Right lung (tissue), 5 donors: ENCODE measurements around the gene HIF3A. TPM values are rescaled to one million over a fixed set of nuclear protein-coding genes. Genes with fewer than 3 reads are reported as not detected.

Experiments
- DNase-seq, 2 donors: peaks; one replicate each; pipeline ENCODE4 v3.0.0-alpha.2; 2013
- polyA plus RNA-seq, 5 donors: library from polyadenylated mRNA; unstranded; fragments of 120-200 nt; gene quantifications; one replicate each; pipeline versions ENCODE4 v1.2.1 to v1.2.3, GENCODE V29; 2013; ENCODE audit warnings: inconsistent platforms in 1 of 5, low replicate concordance in 1 of 5; ENCODE audit not compliant: insufficient read length in 5 of 5, insufficient read depth in 1 of 5

HIF3A gene
- polyA plus RNA-seq, 5 donors, result 112 to 203 (median 194) TPM

DNA sequence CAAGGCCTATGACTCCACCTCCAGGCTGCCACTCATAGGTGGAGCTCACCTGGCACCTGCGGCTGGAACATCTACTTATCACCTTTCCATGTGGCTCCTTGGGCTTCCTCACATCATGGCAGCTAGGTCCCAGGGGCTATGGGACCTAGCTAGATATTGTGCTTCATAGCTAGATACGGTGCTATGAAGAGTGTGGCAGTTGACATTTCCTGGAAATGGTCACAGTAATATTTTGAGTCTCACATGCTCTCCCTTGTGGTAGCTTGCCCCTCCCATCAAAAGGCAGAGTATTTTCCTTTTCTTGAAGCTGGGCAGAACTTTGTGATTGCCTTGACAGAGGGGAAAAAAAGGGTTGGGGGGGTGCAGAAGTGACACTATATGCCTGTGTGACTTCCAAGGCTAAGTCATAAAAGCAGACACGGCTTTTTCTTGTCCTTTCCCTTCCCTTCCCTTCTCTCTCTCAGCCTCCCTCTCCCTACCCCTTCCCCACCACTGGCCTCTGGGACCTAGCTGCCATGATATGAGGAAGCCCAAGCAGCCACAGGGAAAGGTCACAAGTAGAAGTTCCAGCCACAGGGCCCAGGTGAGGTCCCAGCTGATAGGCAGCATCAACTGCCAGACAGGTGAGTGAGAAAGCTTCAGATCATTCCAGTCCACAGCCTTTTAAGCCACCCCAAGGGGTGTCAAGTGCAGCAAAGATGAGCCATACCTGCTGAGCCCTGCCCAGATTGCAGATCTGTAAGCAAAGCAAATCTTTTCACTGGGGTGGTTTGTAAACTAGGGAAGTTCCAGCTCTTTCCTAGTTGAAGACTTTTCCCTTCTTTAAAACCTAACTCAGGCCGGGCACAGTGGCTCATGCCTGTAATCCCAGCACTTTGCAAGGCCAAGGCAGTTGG lies 6.9 kb upstream of the HIF3A start:
- no peak for DNase-seq

- DNase-seq, result no peak
Observed at GRCh38 chr19:46291829-46292228, 5.0 kb upstream of the HIF3A start.

- no peak for DNase-seq
Observed at GRCh38 chr19:46294494-46294893, 2.3 kb upstream of the HIF3A start.

DNA sequence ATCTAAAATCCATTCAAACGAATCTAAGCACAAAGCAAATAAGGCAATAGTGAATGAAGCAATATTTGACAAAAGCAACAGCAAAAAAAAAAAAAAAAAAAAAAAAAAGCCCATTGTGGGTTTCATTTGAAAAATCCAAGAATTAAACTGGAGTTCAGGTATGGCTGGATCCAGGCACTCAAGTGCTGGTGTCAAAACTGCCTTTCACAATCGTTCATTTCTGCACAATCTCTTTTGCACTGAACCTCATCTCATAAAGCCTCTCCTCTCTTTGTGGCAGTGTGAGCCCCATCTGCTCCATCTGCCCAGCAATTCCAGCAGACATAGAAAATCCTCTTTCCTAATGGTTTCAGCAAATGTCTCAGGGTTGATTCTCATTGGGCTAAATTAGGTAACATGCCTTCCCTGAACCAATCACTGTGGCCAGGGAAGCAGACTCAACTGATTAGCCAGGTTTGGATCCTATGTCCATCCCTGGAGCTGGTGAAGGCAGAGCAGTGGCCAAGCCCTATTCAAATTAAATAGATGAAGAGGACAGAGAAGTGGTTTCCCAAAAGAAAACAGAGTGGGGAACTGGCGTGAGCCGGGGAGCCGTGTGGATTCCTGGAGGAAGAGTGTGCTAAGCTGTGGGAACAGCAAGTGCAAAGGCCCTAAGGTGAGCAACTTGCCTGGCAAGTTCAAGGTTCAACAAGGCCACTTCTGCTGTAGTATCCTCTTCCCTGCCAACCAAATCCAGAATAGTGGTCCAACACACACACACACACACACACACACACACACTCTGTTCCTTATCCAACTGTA lies 1.2 kb upstream of the HIF3A start:
- DNase-seq, result no peak

- DNase-seq, result no peak
Observed at GRCh38 chr19:46296202-46296480, 701 bp upstream of the HIF3A start.

- DNase-seq, result peak; percentile 85 to 90
Observed at GRCh38 chr19:46297700-46298478, 1.0 kb downstream of the HIF3A start.

DNA sequence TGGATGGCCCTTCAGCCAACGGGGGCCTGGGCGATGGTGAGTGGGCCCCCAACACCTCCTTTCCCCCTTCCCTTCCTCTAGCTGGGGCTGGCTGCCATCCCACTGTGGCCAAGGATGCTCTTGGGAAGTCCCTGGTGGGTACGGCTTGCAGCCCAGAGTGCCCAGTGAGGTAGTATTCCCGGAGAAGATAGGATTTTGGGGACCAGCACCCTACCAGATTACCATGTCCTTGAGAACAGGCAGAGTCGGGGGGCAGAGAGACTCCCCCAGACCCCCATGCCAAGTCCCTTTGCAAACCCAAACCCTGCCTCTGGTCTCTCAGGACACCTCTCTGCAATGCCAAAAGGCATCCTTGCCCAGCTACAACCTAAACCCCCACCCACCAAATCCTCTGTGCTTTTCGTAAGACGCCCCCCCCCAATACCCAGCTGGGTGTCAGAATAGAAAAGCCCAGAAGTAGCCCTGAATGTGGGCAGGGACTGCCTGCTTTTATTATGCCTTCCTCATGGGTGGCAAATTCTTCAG lies 1.7 kb downstream of the HIF3A start:
- DNase-seq, result no peak

- peak; percentile 99 for DNase-seq
Observed at GRCh38 chr19:46299004-46299509, 2.2 kb downstream of the HIF3A start.

GRCh38 chr19:46299695-46300094 lies 2.9 kb downstream of the HIF3A start:
- no peak for DNase-seq

GRCh38 chr19:46303322-46303690 lies 6.5 kb downstream of the HIF3A start:
- no peak for DNase-seq

DNA sequence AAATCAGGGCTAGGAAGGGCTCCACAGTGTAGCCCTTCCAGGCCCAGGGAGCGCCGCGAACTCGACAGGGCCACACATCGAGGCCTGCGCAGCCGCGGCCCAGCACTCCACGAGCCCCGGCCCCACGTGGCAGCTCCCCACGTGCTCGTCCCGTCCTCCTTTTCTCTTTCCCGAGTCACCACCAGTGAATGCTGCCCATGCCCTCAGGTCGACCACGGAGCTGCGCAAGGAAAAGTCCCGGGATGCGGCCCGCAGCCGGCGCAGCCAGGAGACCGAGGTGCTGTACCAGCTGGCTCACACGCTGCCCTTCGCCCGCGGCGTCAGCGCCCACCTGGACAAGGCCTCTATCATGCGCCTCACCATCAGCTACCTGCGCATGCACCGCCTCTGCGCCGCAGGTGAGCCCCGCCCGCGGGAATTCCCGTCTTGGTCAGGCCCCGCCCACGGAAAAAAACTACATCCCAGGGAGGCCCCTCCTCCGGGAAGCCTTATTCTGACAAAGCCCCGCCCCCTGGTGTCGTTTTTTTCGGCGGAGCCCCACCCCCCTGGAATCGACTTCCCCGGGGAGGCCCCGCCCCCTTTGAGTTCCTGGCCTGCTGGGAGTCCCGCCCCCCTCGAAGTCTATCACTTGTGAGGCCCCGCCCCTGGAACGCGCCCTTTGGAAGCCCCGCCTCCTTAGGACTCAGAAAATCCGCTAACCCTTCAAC lies 7.0 kb downstream of the HIF3A start:
- DNase-seq, result peak in 1 of 2 donors; percentile 42

DNA sequence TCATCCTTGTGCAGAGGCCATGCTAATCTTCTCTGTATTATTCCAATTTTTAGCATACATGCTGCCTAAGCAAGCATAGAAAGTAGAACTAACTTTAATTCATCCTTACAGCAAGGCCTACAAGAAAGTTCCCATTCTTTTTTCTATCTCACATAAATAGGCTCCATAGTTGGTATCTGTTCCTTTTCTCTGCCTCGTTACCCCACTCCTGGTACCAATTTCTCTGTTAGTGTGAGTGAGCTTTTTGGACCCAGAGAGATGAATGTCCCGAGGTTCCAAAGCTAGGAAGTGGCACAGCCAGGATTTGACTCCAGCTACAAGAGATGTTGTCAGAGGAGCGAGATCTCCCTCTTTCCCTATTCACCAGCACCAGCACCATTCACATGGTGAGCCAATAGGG lies 9.7 kb downstream of the HIF3A start:
- DNase-seq, result no peak

DNA sequence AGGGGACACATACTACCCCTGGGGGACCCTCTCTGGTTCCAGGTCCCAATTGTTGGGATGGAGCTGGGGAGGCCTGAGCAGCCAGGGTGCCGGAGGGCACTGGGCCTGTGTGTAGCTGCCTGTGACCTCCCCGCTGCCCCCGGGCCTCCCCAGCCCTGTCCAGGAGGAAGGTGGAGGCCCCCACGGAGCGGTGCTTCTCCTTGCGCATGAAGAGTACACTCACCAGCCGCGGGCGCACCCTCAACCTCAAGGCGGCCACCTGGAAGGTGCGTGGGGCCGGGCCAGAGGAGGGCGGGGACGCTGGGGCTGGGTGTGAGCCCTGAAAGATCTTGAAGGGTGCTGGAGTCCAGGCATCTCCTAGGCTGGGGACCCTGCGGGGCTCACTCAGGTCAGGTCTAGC lies 11.7 kb downstream of the HIF3A start:
- DNase-seq, result no peak

- DNase-seq, result no peak
Observed at GRCh38 chr19:46309056-46309455, 12.2 kb downstream of the HIF3A start.

- DNase-seq, result no peak
Observed at GRCh38 chr19:46311444-46311843, 14.6 kb downstream of the HIF3A start.

DNA sequence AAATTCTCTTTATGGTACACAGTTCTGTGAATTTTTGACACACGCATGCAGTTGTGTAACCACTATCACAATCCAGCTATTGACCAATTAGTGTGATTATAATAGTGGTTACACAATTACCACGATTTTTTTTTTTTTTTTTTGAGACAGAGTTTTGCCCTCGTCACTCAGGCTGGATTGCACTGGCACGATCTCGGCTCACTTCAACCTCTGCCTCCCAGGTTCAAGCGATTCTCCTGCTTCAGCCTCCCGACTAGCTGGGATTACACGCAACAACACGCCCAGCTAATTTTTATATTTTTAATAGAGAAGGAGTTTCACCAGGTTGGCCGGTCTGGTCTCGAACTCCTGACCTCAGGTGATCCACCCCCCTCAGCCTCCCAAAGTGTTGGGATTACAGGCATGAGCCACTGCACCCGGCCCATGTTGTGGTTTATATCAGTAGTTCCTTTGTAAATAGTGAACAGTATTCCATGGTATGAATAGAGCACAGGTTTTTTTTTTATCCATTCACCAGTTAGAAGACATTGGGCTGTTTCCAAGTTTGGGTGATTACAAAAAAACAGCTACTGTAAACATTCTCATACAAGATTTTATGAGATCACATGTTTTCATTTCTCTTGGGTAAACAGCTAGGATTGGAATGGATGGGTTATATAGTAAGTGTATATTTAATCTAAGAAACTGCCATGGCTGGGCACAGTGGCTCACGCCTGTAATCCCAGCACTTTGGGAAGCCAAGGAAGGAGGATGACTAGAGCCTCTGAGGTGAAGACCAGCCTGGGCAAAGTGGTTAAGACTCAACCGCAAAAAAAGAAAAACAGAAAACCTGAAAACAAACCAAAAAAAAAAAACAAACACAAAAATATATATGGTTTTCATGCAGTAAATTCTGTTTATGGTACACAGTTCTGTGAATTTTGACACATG lies 17.0 kb downstream of the HIF3A start:
- DNase-seq, result peak in 1 of 2 donors; percentile 46

DNA sequence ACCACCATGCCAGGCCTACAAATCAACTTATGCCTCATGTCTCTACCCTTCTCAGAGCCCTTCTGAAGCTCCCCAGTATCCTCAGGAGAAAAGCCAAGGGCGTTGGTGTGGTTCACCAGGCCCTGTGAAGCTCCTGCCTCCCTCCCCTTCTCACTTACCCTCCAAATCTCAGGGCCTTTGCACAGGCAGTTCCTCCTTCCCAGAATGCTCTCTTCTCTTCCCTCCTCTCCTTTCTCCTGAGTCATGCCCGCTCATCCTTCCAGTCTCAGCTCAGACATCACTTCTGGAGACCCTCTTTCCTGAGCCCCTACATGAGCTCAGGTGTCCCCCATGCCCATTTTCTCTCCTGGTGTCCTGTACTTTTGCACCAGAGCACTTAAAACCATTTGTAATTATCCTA lies 20.5 kb downstream of the HIF3A start:
- no peak for DNase-seq

DNA sequence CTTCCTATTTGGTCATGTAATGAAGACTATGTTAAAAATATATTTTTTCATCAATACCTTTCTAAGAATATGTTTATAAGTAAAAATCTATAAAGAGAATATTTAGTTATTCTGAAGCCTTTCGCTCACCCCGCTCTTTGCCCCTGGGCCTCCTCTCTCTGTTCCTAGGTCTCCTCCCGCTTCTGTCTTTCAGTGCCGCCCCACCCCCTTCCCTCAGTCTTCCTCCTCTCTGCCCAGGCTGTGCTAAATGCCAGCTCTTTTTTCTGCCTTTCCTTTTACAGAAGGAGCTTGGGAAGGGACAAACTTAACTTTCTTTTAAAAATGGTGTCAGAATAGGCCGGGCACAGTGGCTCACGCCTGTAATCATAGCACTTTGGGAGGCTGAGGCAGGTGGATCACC lies 22.8 kb downstream of the HIF3A start:
- DNase-seq, result no peak

DNA sequence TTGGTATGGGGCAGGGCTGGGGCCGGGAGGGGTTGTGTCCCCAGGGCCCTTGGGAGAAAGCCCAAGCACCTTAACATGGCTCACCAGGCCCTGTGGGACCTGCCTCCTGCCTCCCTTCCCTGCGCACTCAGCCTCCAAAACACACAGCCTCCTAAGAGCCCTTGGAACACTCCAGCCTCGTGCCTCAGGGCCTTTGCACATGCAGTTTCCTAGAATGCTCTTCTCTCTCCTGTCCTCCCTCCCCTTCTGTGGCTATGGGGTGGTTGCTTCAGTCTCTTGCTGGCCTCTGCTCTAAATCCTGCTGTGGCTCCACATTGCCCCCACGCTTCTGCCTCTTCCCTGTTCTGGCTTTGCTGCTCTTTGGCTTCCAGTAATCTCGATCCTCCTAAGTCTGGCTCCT lies 23.7 kb downstream of the HIF3A start:
- DNase-seq, result no peak

DNA sequence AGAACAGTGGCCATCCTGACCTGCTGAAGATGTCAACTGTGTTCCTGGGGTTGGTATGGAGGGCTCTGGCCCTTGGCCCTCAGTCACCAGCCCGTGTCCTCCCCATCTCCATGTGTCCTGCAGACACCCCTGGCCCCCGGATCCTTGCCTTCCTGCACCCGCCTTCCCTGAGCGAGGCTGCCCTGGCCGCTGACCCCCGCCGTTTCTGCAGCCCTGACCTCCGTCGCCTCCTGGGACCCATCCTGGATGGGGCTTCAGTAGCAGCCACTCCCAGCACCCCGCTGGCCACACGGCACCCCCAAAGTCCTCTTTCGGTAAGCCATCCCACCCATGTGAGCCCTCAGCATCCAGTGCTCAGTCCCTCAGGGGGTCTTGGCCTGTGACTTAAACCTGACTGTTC lies 24.8 kb downstream of the HIF3A start:
- no peak for DNase-seq
